ENCODE results near the gene PRKAG2.

DNA sequence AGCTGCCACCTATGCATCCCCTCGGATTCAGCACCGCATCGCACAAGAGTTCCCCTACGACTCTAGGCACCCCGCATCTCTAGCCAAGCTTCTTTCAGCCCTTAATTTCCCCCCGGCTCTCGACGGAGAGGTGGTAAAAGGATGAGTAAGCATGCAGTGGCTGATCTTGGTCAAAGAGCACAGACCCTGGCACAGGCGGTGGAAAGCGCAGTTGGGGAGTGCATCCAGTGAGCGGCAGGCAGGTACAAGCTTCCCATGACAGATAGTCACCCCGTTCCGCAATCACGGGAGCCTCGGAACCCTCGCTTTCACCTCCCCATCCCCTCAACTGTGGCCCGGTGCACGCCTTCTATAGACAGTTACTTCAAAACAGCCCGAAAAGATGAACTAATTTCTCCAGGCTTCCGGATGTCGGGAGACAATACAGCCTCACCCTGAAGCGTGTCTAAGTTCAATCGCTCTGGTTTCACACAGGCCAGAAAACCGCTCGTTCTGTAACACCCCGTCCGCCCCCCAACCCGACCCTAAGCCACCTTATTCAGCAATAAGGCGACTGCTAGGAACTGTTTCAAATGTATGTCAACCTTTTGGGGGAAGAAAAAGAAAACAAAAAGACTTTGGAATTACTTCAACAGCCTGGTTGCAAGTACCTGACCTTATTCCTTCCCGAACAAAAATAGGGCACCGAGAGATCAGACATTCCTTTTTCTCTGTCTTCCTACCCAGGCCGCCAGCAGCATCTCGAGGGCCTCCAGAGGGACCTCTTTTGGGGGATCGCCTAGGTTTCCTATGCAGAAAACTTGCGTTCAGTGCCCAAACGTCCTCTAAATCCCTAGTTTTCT lies 358.6 kb downstream of the PRKAG2 start:
- no peak for TF ChIP-seq CTCF (conservative IDR thresholded peaks at IDR 0.05; ENCODE audit: low read depth in 2 of 2)
- TF ChIP-seq JUNB (IDR thresholded peaks at IDR 0.05; ENCODE audit: unreplicated experiment): no peak
- TF ChIP-seq EZH2 (IDR thresholded peaks at IDR 0.05; ENCODE audit: low read depth, unreplicated experiment): no peak
- no peak for TF ChIP-seq CREB1 (CRISPR knock-in tag; IDR thresholded peaks at IDR 0.05; ENCODE audit: low read depth)
- TF ChIP-seq, protein P1, sequence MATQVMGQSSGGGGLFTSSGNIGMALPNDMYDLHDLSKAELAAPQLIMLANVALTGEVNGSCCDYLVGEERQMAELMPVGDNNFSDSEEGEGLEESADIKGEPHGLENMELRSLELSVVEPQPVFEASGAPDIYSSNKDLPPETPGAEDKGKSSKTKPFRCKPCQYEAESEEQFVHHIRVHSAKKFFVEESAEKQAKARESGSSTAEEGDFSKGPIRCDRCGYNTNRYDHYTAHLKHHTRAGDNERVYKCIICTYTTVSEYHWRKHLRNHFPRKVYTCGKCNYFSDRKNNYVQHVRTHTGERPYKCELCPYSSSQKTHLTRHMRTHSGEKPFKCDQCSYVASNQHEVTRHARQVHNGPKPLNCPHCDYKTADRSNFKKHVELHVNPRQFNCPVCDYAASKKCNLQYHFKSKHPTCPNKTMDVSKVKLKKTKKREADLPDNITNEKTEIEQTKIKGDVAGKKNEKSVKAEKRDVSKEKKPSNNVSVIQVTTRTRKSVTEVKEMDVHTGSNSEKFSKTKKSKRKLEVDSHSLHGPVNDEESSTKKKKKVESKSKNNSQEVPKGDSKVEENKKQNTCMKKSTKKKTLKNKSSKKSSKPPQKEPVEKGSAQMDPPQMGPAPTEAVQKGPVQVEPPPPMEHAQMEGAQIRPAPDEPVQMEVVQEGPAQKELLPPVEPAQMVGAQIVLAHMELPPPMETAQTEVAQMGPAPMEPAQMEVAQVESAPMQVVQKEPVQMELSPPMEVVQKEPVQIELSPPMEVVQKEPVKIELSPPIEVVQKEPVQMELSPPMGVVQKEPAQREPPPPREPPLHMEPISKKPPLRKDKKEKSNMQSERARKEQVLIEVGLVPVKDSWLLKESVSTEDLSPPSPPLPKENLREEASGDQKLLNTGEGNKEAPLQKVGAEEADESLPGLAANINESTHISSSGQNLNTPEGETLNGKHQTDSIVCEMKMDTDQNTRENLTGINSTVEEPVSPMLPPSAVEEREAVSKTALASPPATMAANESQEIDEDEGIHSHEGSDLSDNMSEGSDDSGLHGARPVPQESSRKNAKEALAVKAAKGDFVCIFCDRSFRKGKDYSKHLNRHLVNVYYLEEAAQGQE (IDR thresholded peaks at IDR 0.05; ENCODE audit: unreplicated experiment): no peak
- TF ChIP-seq POLR2AphosphoS5 (IDR thresholded peaks at IDR 0.05; ENCODE audit: low read depth): no peak
- TF ChIP-seq ZNF114 (CRISPR knock-in tag; IDR thresholded peaks at IDR 0.05): no peak
